ENCODE results near the gene VEPH1.

Gene VEPH1

GRCh38 chr3:157443905-157444796 lies 59.1 kb downstream of the VEPH1 start:
- Histone ChIP-seq H3K27ac (peak overlapping the region in 1 of 21 experiments; percentile 26), H3K4me3 (no peak overlapping the region)

- H3K4me3 ChIP-seq, result no peak overlapping the region
- H3K27ac ChIP-seq, result no peak overlapping the region
Measured at GRCh38 chr3:157442729-157443128, 60.5 kb downstream of the VEPH1 start.

GRCh38 chr3:157441102-157441624 lies 62.1 kb downstream of the VEPH1 start:
- Histone ChIP-seq H3K4me3 (no peak overlapping the region), H3K27ac (no peak overlapping the region)

GRCh38 chr3:157438194-157438730 lies 65.0 kb downstream of the VEPH1 start:
- H3K4me3 ChIP-seq, result peak overlapping the region; percentile 29 to 58 (median 41)
- H3K27ac ChIP-seq, result peak overlapping the region in 1 of 21 experiments; percentile 4

- Histone ChIP-seq H3K27ac (peak within 1 kb of the TSS in 4 of 21 experiments; percentile 6 to 40 (median 26)), H3K4me3 (peak within 1 kb of the TSS; percentile 29 to 58 (median 41))
Measured at GRCh38 chr3:157436583-157437291, 66.5 kb downstream of the VEPH1 start, which contains the start of gene PTX3. PTX3 (plus strand) TSS chr3:157436850; CDS start chr3:157436934, 84 bp downstream.

GRCh38 chr3:157429708-157430107 lies 73.5 kb downstream of the VEPH1 start:
- no peak overlapping the region for H3K4me3 ChIP-seq
- no peak overlapping the region for H3K27ac ChIP-seq

GRCh38 chr3:157428853-157429252 lies 74.4 kb downstream of the VEPH1 start:
- Histone ChIP-seq H3K27ac (no peak overlapping the region), H3K4me3 (no peak overlapping the region)

- no peak overlapping the region for H3K4me3 ChIP-seq
- H3K27ac ChIP-seq, result no peak overlapping the region
Measured at GRCh38 chr3:157427901-157428300, 75.3 kb downstream of the VEPH1 start.

GRCh38 chr3:157423337-157423736 lies 79.9 kb downstream of the VEPH1 start:
- Histone ChIP-seq H3K27ac (no peak overlapping the region), H3K4me3 (no peak overlapping the region)

GRCh38 chr3:157420606-157421130 lies 82.5 kb downstream of the VEPH1 start:
- Histone ChIP-seq H3K4me3 (no peak overlapping the region), H3K27ac (no peak overlapping the region)

- H3K4me3 ChIP-seq, result no peak overlapping the region
- no peak overlapping the region for H3K27ac ChIP-seq
Measured at GRCh38 chr3:157418104-157418503, 85.1 kb downstream of the VEPH1 start.

- Histone ChIP-seq H3K4me3 (no peak overlapping the region), H3K27ac (no peak overlapping the region)
Measured at GRCh38 chr3:157417247-157417646, 86.0 kb downstream of the VEPH1 start.

GRCh38 chr3:157416347-157417087 lies 86.7 kb downstream of the VEPH1 start:
- no peak overlapping the region for H3K27ac ChIP-seq

GRCh38 chr3:157414861-157415260 lies 88.4 kb downstream of the VEPH1 start:
- Histone ChIP-seq H3K27ac (no peak overlapping the region), H3K4me3 (no peak overlapping the region)

More at GRCh38 chr3:157416347-157417087, 86.7 kb downstream of the VEPH1 start:
- H3K4me3 ChIP-seq, result no peak overlapping the region

GRCh38 chr3:157412323-157412855 lies 90.8 kb downstream of the VEPH1 start:
- H3K4me3 ChIP-seq, result no peak overlapping the region
- no peak overlapping the region for H3K27ac ChIP-seq

- no peak overlapping the region for H3K27ac ChIP-seq
- H3K4me3 ChIP-seq, result no peak overlapping the region
Measured at GRCh38 chr3:157410945-157411344, 92.3 kb downstream of the VEPH1 start.

GRCh38 chr3:157409516-157409915 lies 93.7 kb downstream of the VEPH1 start:
- H3K27ac ChIP-seq, result no peak overlapping the region
- H3K4me3 ChIP-seq, result no peak overlapping the region

GRCh38 chr3:157408499-157409149 lies 94.6 kb downstream of the VEPH1 start:
- Histone ChIP-seq H3K27ac (no peak overlapping the region), H3K4me3 (no peak overlapping the region)

GRCh38 chr3:157407769-157408168 lies 95.4 kb downstream of the VEPH1 start:
- no peak overlapping the region for H3K27ac ChIP-seq

More at GRCh38 chr3:157407769-157408168, 95.4 kb downstream of the VEPH1 start:
- no peak overlapping the region for H3K4me3 ChIP-seq
